Daoy (cell line): ENCODE measurements around the gene CRTAP. TPM values are rescaled to one million over a fixed set of nuclear protein-coding genes. Genes with fewer than 3 reads are reported as not detected.
A peak's percentile ranks its signal among the peaks of the same experiment; 100 is the strongest.
"Not testable (repeated sequence)": the region's sequence is repeated elsewhere in the genome, so short reads cannot be mapped to it uniquely, and the experiment has no call there.

Experiments used
- DNase-seq: peaks from one replicate; pipeline ENCODE4 v3.0.0-alpha.2; 2015; ENCODE audit warnings: low read depth
- total RNA-seq: library from RNA; depleted of rRNA; stranded (reverse); fragments of >200 nt; shearing (Covaris generic); gene quantifications from 2 replicates; pipeline ENCODE4 v1.2.3, GENCODE V29; 2014

The CRTAP gene
- total RNA-seq, 1 experiment from 2014 or later = 83.0 TPM

GRCh38 chr3:33139996-33140395 lies 26.2 kb downstream of the CRTAP start:
- no peak for DNase-seq

GRCh38 chr3:33141006-33141405 lies 27.2 kb downstream of the CRTAP start:
- no peak for DNase-seq

GRCh38 chr3:33144433-33144832 lies 30.6 kb downstream of the CRTAP start:
- peak; percentile 24 for DNase-seq

GRCh38 chr3:33145221-33145900 lies 31.5 kb downstream of the CRTAP start:
- DNase-seq = no peak

- no peak for DNase-seq
These were observed 32.2 kb downstream of the CRTAP start for GRCh38 chr3:33145901-33146580.

GRCh38 chr3:33146791-33147445 lies 33.1 kb downstream of the CRTAP start:
- DNase-seq = peak; percentile 25

- DNase-seq = no peak
These were observed 35.5 kb downstream of the CRTAP start for GRCh38 chr3:33149342-33149741.

GRCh38 chr3:33152363-33153360 lies 38.8 kb downstream of the CRTAP start:
- peak; percentile 29 for DNase-seq

- DNase-seq = no peak
These were observed 40.0 kb downstream of the CRTAP start for GRCh38 chr3:33153782-33154181.

- DNase-seq = no peak
These were observed 41.5 kb downstream of the CRTAP start for GRCh38 chr3:33155301-33155700.

- DNase-seq = no peak
These were observed 45.4 kb downstream of the CRTAP start for GRCh38 chr3:33159234-33159633.

- no peak for DNase-seq
These were observed 46.2 kb downstream of the CRTAP start for GRCh38 chr3:33159981-33160380.

- DNase-seq = not testable (repeated sequence)
These were observed 48.8 kb downstream of the CRTAP start for GRCh38 chr3:33162621-33163020.

- no peak for DNase-seq
These were observed 51.6 kb downstream of the CRTAP start for GRCh38 chr3:33165372-33165771.

- no peak for DNase-seq
These were observed 52.3 kb downstream of the CRTAP start for GRCh38 chr3:33166095-33166494.

- DNase-seq = no peak
These were observed 53.5 kb downstream of the CRTAP start for GRCh38 chr3:33167284-33167683.

GRCh38 chr3:33167716-33168336 lies 54.0 kb downstream of the CRTAP start:
- DNase-seq = no peak

- no peak for DNase-seq
These were observed 56.7 kb downstream of the CRTAP start for GRCh38 chr3:33170531-33170930.

- no peak for DNase-seq
These were observed 57.8 kb downstream of the CRTAP start for GRCh38 chr3:33171580-33171979.

GRCh38 chr3:33173103-33173502 lies 59.3 kb downstream of the CRTAP start:
- no peak for DNase-seq

GRCh38 chr3:33173672-33174071 lies 59.9 kb downstream of the CRTAP start:
- DNase-seq = no peak
